ENCODE measurements around the gene MRC2.

Gene MRC2

DNA sequence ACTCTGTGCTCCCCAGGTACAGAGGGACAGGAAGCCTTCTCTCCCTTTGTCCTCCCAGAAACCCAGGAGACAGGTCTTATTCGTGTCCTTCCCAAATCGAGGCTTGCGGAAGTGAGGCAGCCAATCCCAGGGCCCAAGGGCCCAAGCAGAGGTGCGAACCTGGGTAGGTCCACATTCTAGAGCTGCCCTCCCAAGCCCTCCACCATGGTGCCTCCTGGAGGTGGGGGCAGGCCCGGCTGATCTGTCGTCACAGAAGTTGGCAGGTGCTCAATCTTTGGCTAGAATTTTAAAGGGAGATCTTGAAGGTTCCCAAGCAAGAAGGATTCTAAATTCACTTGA lies 21.5 kb downstream of the MRC2 start:
- TF ChIP-seq, protein P1, sequence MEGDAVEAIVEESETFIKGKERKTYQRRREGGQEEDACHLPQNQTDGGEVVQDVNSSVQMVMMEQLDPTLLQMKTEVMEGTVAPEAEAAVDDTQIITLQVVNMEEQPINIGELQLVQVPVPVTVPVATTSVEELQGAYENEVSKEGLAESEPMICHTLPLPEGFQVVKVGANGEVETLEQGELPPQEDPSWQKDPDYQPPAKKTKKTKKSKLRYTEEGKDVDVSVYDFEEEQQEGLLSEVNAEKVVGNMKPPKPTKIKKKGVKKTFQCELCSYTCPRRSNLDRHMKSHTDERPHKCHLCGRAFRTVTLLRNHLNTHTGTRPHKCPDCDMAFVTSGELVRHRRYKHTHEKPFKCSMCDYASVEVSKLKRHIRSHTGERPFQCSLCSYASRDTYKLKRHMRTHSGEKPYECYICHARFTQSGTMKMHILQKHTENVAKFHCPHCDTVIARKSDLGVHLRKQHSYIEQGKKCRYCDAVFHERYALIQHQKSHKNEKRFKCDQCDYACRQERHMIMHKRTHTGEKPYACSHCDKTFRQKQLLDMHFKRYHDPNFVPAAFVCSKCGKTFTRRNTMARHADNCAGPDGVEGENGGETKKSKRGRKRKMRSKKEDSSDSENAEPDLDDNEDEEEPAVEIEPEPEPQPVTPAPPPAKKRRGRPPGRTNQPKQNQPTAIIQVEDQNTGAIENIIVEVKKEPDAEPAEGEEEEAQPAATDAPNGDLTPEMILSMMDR (IDR thresholded peaks at IDR 0.05), result no peak
- no peak for TF ChIP-seq ZFX (IDR thresholded peaks at IDR 0.05; ENCODE audit: borderline replicate concordance)
- H3K27ac ChIP-seq, result no peak overlapping the region

DNA sequence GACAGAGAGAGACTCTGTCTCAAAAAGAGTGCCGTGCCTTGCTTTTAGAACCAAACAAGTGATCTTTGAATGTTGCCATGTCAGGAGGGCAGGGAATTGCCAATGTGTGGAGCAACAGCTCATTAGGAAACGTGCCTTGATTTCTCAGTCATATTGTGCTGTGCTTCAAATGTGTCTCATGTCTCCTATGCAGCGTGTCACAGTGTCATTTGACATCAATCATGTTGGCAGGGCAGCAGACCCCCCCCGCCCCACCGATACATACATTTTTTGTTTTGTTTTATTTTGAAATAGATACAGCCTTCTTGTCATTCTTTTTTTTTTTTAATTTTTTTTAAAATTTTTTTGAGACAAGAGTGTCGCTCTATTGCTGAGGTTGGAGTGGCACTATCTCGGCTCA lies 22.1 kb downstream of the MRC2 start:
- no peak for TF ChIP-seq ZFX (IDR thresholded peaks at IDR 0.05; ENCODE audit: borderline replicate concordance)
- TF ChIP-seq, protein P1 (IDR thresholded peaks at IDR 0.05), result no peak
- H3K27ac ChIP-seq, result no peak overlapping the region

DNA sequence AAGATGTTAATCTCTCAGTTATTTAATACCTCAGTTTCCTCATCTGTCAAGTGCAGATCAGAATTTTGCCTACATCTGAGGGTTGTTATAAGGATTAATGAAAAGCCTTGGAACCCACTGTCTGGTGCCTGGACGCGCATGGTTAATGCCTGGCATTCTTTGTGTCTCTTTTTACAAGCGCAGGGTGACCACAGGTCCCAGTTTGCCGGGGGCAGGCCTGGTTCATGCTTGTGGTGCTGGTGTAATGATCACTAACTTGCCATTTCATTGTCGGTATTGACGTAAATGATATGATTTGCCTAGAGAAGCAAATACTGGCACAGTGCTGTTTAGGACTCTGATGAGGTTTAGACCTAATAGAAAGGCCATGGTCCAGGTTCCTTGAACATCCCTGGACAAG lies 23.1 kb downstream of the MRC2 start:
- TF ChIP-seq, protein P1 (IDR thresholded peaks at IDR 0.05), result no peak
- TF ChIP-seq ZFX (IDR thresholded peaks at IDR 0.05; ENCODE audit: borderline replicate concordance), result no peak
- no peak overlapping the region for H3K27ac ChIP-seq

DNA sequence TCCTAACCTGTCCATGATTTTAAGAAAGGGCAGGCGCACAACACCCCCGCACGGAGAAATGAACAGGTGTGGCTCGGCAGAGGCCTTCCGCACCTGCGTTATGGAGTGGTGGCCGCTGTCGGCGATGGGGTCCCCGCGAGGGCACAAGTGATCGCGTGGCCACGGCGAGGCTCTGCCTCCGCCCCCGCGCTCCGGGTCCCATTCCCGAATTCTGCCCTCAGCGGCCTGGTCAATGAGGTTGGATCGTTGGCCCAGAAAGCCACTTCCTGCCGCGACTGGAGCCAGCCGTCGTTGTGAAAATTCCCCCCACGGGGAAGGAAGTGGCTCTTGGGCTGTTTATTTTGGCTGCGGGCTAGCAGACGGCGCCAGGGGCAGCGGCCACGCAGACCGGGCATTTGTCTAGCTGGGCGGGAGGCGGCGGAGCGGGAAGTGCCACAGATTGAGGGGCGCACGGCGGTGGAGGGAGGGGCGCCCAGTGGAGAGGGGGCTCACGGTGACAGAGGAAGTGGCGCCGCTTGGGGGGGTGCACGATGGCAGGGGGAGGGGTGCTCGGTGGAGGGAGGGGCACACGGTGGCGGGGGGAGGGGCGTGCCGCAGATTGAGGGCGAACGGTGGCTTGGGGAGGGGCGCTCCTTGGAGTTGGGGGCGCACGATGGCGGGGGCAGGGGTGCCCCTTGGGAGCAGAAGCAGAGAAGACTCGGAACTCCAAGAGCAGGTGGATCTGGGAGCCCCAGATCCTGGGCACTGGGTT lies 25.0 kb downstream of the MRC2 start:
- TF ChIP-seq, protein P1 (IDR thresholded peaks at IDR 0.05), result no peak
- no peak for TF ChIP-seq ZFX (IDR thresholded peaks at IDR 0.05; ENCODE audit: borderline replicate concordance)
- H3K27ac ChIP-seq, result peak overlapping the region; percentile 52

DNA sequence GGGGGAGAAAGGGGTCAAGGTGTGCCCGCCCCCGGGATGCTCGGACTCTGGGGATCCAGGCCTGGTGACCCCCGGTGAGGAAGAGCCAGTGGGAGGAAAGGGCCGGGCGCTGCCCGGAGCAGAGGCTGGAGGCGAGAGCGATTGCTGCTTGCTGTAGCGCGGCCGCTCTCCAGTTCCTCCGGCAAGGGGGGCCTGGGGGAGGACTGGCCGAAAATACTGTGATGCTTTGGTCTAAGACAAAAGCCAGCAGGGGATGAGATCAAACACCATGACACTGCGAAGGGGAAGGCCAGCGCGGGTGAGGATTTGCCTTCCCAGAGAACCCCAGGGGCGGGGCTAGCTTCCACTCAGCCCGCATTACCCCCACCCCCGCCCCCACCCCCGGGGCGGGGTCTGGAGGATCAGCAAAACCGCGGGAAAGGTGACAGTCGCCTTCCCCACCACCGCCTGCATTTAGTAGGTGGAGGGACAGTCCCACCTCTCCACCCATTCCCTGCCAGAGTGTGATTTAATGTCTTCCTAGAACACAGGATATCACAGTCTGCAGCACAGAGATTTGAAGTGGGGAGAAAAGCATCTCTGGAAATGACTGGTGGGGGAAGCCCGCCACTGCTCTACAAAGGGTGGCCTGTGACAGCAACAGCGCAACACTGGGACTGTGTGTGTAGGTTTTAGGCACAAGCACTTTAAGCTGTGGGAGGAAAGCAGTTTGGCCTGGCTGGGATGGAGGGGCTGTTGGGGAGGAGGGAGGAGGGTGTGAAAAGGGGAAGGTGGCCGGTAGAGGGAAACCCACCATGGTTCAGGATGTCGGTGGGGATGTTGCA lies 25.7 kb downstream of the MRC2 start:
- peak overlapping the region; percentile 52 for H3K27ac ChIP-seq
- TF ChIP-seq, protein P1 (IDR thresholded peaks at IDR 0.05), result no peak
- no peak for TF ChIP-seq ZFX (IDR thresholded peaks at IDR 0.05; ENCODE audit: borderline replicate concordance)

DNA sequence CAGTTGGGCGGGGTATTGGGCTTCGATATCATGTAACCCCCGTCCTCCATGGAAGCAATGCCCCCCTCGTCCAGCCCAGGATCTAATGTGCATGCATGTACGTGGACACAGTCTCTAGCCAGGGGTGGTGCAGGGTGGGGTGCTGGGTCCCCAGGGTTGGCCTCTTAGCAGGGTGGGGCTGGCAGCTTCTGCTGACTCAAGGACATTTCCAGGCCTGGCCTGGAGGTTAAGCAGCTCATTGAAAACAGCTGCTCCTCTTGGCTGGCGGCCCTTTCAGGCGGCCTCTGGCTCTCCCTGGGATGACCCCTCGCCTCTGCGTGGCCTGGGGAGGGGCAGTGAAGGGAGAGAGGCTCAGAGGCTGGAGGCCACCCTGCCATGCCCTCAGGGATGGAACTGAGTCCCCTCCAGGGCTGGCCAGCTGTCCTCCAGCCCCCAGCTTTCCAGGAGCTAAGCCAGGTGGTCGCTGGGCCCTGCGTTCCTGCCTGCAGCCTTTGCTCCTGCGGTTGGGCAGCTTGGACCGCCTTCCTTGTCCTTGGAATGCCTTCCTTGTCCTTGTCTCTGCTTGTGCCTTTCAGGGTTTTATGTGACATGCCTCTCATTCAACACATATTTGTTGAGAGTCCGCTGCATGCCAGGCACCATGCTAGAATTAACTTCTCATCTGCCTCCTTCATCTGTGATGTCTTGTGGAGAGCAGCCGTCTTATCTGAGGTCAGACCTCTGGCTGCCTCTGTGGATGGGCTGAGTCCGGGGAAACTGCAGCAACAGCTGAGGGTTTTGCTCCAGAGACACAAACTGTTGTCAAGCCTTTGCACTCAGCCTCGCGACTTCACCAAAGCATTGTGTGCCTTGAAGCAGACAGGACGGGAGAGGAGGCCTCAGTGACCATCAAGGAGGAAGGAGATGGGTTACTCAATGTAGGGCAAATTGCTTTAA lies 26.6 kb downstream of the MRC2 start:
- H3K27ac ChIP-seq, result no peak overlapping the region
- TF ChIP-seq ZFX (IDR thresholded peaks at IDR 0.05; ENCODE audit: borderline replicate concordance), result no peak
- TF ChIP-seq, protein P1 (IDR thresholded peaks at IDR 0.05), result no peak

Measured in 22Rv1 (cell line).